Astrocyte of the cerebellum (primary cell): Measurements from ENCODE around the gene ADAMTS17.

Experiments
- DNase-seq: peaks from one replicate; pipeline ENCODE4 v3.0.0-alpha.2; 2011; ENCODE audit warnings: low read depth
- H3K4me3 ChIP-seq: 2 replicates; pipeline ENCODE4 v1.5.1; 2011; ENCODE audit warnings: mild to moderate bottlenecking, low read depth, low read length, moderate library complexity
- in situ Hi-C: cut with HindIII; loops from 2 replicates; pipeline ENCODE4 v1.10.0; 2017; ENCODE audit warnings: low sequenced_read_pairs
- TF ChIP-seq, protein P1 (sequence below): IDR thresholded peaks from 2 replicates; pipeline ENCODE4 v1.5.1; 2012; ENCODE audit warnings: low read length, low read depth, moderate library complexity, mild to moderate bottlenecking; ENCODE audit errors: missing control alignments

Gene ADAMTS17

DNA sequence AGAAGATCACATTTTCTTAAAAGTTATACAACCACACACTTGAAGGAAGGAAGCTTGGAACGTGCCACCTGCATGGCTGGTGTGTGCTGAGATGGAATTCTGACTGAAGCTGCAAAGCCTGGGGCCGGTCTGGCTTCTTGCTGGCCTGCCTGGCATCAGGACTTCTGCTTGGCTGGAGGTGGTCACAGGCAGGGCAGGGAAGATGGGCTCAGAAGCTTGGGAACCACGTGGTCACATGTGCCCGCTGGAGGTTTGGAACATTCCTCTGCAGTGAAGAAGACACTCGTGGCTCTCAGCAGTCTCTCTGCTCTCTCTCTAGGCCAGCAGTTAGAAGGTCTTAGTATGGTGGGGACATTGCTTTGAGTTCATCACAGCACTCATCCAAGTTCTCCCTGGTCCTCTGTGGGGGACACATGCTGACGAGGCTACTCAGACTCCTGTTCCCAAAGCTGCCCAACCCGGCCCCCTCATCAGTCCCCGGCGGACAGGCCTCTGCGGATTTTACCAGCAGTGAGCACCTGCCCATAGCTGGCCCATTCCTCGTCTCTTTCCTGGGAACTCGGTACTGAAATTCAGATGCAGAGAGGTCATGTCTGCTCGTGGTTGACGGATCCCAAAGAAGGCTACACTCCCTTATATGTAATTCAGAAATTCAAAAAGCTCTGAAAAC lies 229.0 kb downstream of the ADAMTS17 start:
- H3K4me3 ChIP-seq = no peak overlapping the region
- in situ Hi-C loops = no loop called here
- TF ChIP-seq, protein P1, sequence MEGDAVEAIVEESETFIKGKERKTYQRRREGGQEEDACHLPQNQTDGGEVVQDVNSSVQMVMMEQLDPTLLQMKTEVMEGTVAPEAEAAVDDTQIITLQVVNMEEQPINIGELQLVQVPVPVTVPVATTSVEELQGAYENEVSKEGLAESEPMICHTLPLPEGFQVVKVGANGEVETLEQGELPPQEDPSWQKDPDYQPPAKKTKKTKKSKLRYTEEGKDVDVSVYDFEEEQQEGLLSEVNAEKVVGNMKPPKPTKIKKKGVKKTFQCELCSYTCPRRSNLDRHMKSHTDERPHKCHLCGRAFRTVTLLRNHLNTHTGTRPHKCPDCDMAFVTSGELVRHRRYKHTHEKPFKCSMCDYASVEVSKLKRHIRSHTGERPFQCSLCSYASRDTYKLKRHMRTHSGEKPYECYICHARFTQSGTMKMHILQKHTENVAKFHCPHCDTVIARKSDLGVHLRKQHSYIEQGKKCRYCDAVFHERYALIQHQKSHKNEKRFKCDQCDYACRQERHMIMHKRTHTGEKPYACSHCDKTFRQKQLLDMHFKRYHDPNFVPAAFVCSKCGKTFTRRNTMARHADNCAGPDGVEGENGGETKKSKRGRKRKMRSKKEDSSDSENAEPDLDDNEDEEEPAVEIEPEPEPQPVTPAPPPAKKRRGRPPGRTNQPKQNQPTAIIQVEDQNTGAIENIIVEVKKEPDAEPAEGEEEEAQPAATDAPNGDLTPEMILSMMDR = no peak
- DNase-seq = no peak

DNA sequence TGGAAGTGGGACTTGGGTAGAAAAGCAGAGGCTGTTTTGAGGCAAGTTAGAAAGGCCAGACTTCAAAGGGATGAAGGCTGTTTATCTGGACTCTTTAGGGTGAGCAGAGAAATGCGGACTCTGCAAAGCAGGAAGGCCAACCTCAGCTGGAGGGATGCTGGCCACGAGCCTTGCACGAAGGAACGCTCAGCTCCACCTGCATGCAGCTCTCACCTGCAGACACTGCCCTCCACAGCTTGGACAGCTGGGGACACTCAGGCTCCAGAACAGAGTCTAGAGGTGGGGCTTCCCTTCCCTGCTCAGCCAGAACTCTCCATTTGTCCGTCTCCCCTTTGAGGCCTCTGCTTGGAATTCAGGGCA lies 229.7 kb downstream of the ADAMTS17 start:
- H3K4me3 ChIP-seq = no peak overlapping the region
- TF ChIP-seq, protein P1 = no peak
- no peak for DNase-seq
- in situ Hi-C loops = no loop called here

DNA sequence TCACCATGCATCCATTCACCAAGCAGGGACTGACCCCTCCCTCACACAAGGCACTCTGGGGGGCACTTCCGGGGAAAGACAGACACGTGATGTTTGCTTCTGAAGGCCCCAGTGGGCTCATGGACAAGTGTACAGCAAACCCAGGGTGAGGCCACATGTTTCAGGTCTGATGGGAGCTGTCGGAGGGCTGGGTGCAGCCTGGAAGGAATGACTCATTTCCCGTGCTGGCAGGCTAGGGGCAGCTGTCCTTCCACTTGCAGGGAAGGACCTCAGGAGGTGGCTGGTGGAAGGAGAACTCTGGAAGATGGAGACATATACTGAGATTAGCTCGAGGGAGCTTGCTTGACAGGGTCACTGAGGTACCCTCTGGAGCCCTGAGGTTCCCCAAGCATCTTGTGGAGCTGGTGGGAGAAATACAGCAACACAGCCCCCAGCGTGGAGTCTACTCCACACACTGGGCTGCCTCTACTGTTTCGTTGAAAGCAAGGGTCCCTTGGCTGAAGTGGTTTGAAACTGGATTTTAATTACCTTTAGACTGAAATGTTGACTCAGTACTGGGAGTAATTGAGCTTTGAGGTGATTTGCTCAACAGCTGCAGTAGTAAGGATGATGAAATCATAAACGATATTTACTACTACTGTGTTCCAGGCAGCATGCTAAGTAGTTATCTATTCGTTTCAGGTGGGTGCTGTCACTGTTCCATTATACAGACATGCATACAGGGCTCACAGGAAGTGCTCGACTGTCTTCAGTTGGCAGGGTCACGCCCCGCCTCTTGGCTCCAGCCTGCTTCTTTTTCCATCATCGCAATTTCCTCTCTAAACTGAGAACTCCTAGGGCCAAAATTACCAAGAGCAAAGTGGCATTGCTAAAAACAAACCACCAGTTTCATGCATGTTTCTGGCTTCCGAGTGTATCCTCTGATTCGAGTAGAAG lies 230.4 kb downstream of the ADAMTS17 start:
- TF ChIP-seq, protein P1 = no peak
- in situ Hi-C loops = no loop called here
- no peak overlapping the region for H3K4me3 ChIP-seq
- no peak for DNase-seq

DNA sequence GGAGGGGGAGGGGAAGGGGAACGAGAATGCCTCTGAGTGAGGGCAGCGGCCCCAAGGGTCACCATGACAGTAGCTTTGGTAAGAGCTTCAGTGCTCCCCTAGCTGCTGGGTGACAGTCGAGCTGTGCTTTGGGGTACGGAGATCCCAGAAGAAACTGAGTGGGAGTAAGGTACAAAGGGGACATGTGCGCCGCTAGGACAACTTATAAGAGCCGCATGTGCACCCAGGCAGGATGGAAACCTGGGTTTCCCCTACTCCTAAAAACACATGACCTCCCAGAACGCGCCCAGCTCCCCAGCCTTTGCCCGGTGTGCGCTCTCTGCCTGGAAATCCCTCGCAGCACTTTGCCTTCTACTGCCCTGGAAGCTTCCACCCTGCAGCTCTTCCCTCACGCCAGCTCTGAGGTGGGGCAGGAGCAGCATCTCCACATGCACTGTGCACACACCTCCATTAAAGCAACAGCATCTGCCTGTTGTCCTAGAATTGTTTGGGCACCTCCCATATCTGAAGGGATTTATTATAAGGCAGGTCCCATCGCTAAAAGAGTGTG lies 232.2 kb downstream of the ADAMTS17 start:
- no peak overlapping the region for H3K4me3 ChIP-seq
- DNase-seq = no peak
- in situ Hi-C loops = no loop called here
- TF ChIP-seq, protein P1 = no peak

DNA sequence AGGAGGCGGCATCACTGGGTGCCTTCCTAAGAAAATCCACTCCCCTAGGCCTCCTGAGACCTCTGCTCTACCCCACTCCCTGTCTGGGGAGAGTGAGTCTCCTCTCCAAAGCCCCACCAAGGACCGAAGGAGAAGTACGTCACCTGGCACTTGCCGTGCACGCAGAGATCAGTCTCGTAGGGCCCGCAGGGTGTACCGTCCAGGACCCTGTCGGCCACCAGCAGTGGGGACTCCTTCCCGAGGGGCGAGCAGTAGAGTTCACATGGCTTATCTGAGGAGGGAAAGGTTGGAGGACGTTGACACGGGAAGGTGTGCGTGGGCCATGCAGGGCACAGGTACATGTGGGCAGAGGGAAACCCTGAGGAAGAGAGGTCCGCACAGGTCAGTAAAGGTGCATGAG lies 232.9 kb downstream of the ADAMTS17 start:
- TF ChIP-seq, protein P1 = no peak
- no peak overlapping the region for H3K4me3 ChIP-seq
- in situ Hi-C loops = no loop called here
- no peak for DNase-seq

DNA sequence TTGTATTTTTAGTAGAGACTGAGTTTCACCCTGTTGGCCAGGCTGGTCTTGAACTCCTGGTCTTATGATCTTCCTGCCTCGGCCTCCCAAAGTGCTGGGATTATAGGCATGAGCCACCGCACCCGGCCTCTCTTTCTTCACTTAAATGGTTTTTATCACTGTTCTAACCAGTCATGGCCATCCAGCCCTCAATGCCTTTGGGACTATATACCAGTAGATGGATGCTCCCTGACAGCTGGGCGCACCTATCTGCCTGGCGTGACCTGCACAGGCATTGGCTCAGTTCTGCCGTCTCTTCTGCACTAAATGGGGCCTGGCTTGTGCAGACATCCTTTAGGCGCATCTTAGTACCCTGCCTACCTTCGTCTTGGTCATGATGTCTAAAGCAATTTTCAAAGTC lies 233.4 kb downstream of the ADAMTS17 start:
- in situ Hi-C loops = no loop called here
- no peak for DNase-seq
- TF ChIP-seq, protein P1 = no peak
- no peak overlapping the region for H3K4me3 ChIP-seq
